ENCODE measurements around the gene CA9.

The CA9 gene

GRCh38 chr9:35725362-35725761 is 51.6 kb downstream of the CA9 start:
- Histone ChIP-seq H3K27ac (replicated peaks) (no peak overlapping the region), H3K27me3 (ENCODE audit: insufficient read depth, poor library complexity, severe bottlenecking) (no peaks in the 10 kb centered on the region), H3K4me3 (replicated peaks; ENCODE audit: insufficient read depth, low read length) (no peak overlapping the region)
- no peak for TF ChIP-seq CTCF (IDR thresholded peaks at IDR 0.05; ENCODE audit: insufficient read depth, low read length)
- TF ChIP-seq GABPA (IDR thresholded peaks at IDR 0.05; ENCODE audit: low read depth): no peak
- no peak for TF ChIP-seq POLR2AphosphoS5 (IDR thresholded peaks at IDR 0.05; ENCODE audit: low read depth)
- TF ChIP-seq SPI1 (IDR thresholded peaks at IDR 0.05; ENCODE audit: borderline replicate concordance, low read depth): no peak
- no peak for TF ChIP-seq REST (IDR thresholded peaks at IDR 0.05; ENCODE audit: insufficient replicate concordance, low read depth)
- DNase-seq (ENCODE audit: low read depth in 1 of 2, low spot score in 1 of 2): no peak

GRCh38 chr9:35726931-35727330 is 53.2 kb downstream of the CA9 start:
- H3K4me3 ChIP-seq (replicated peaks; ENCODE audit: insufficient read depth, low read length): no peak overlapping the region
- no peaks in the 10 kb centered on the region for H3K27me3 ChIP-seq (ENCODE audit: insufficient read depth, poor library complexity, severe bottlenecking)
- H3K27ac ChIP-seq (replicated peaks): peak overlapping the region; percentile 16
- TF ChIP-seq GABPA (IDR thresholded peaks at IDR 0.05; ENCODE audit: low read depth): no peak
- TF ChIP-seq POLR2AphosphoS5 (IDR thresholded peaks at IDR 0.05; ENCODE audit: low read depth): no peak
- no peak for TF ChIP-seq SPI1 (IDR thresholded peaks at IDR 0.05; ENCODE audit: borderline replicate concordance, low read depth)
- TF ChIP-seq REST (IDR thresholded peaks at IDR 0.05; ENCODE audit: insufficient replicate concordance, low read depth): no peak
- TF ChIP-seq CTCF (IDR thresholded peaks at IDR 0.05; ENCODE audit: insufficient read depth, low read length): peak; percentile 2
- peak in 1 of 2 experiments; percentile 56 for DNase-seq (ENCODE audit: low read depth in 1 of 2, low spot score in 1 of 2)

GRCh38 chr9:35727676-35728040 is 53.9 kb downstream of the CA9 start:
- H3K4me3 ChIP-seq (replicated peaks; ENCODE audit: insufficient read depth, low read length): peak overlapping the region; percentile 20; the same call in 1 of the 2 replicates
- DNase-seq (ENCODE audit: low read depth in 1 of 2, low spot score in 1 of 2): no peak
- TF ChIP-seq SPI1 (IDR thresholded peaks at IDR 0.05; ENCODE audit: borderline replicate concordance, low read depth) (no peak), CTCF (IDR thresholded peaks at IDR 0.05; ENCODE audit: insufficient read depth, low read length) (no peak), POLR2AphosphoS5 (IDR thresholded peaks at IDR 0.05; ENCODE audit: low read depth) (no peak), REST (IDR thresholded peaks at IDR 0.05; ENCODE audit: insufficient replicate concordance, low read depth) (no peak), GABPA (IDR thresholded peaks at IDR 0.05; ENCODE audit: low read depth) (no peak)
- H3K27ac ChIP-seq (replicated peaks): peak overlapping the region; percentile 68
- H3K27me3 ChIP-seq (ENCODE audit: insufficient read depth, poor library complexity, severe bottlenecking): no peaks in the 10 kb centered on the region

Measured in HL-60 (cell line).